Activated T-cell treated with anti-CD3 and anti-CD28 coated beads, Interleukin-2, amount 50 U/mL, for 4 hours (primary cell): Measurements from ENCODE around the gene IFRD2. TPM values are rescaled to one million over a fixed set of nuclear protein-coding genes. Genes with fewer than 3 reads are reported as not detected.
"Not testable (repeated sequence)": the region's sequence is repeated elsewhere in the genome, so short reads cannot be mapped to it uniquely, and the experiment has no call there.

Experiments
- ATAC-seq, 2 donors: fragments of 200-7000 bp; cut with Tn5 transposase; one replicate each; pipeline ENCODE4 v1.10.0; 2021
- DNase-seq: peaks from one replicate; pipeline ENCODE4 v3.0.0-alpha.2; 2020
- H3K27me3 Mint-ChIP-seq: one replicate; pipeline ENCODE4 v1.8.0; 2021; ENCODE audit warnings: low read depth, mixed read lengths
- H3K36me3 Mint-ChIP-seq: one replicate; pipeline ENCODE4 v1.8.0; 2022; ENCODE audit warnings: mixed read lengths; ENCODE audit not compliant: insufficient read depth
- H3K4me1 Mint-ChIP-seq: one replicate; pipeline ENCODE4 v1.8.0; 2021; ENCODE audit warnings: low read depth, mixed read lengths
- H3K4me3 Mint-ChIP-seq: one replicate; pipeline ENCODE4 v1.8.0; 2021; ENCODE audit warnings: mild to moderate bottlenecking, moderate library complexity, mixed read lengths
- H3K9me3 Mint-ChIP-seq: one replicate; pipeline ENCODE4 v1.8.0; 2021; ENCODE audit warnings: mixed read lengths
- total RNA-seq, 3 donors: library from RNA; stranded (reverse); gene quantifications; one replicate each; pipeline ENCODE4 v1.2.1, GENCODE V29; 2021

Gene IFRD2
- total RNA-seq, 3 donors from 2014 or later, result 339 to 366 (median 341) TPM

DNA sequence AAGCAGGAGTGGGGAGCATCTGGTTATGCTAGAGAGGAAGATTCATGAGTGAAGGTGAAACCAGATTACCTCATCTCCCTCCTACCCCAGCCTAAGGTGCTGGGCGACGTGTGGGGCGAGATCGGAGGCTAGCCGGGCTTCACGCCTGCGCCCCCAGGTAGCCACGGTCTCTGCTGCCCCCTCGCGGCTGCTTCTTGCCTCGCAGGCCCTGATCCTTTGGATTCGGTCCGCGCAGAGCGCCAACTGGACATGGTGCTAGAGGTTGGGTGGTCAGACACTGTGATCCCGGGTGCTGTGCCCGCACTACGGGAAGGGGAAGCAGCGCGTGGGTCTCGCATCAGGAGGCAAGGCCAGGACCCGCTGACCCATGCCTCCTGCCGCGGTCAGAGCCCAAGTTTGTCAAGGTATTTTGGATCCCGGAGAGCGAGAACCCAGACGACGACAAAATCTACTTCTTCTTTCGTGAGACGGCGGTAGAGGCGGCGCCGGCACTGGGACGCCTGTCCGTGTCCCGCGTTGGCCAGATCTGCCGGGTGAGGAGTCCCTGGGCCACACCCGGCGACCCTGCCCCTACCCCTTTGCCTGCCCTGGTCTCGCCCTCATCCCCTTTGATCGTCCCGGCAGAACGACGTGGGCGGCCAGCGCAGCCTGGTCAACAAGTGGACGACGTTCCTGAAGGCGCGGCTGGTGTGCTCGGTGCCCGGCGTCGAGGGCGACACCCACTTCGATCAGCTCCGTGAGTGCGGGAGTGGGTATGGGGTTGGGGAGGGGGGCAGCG lies 19.1 kb downstream of the IFRD2 start:
- Mint-ChIP-seq H3K4me1 (peaks cover 31% of the 10 kb centered on the region), H3K9me3 (no peaks in the 10 kb centered on the region), H3K27me3 (peaks cover 41% of the 10 kb centered on the region), H3K4me3 (peak overlapping the region; percentile 53), H3K36me3 (no peaks in the 10 kb centered on the region)
- ATAC-seq (peak; percentile 79 to 87), DNase-seq (peak; percentile 88)

DNA sequence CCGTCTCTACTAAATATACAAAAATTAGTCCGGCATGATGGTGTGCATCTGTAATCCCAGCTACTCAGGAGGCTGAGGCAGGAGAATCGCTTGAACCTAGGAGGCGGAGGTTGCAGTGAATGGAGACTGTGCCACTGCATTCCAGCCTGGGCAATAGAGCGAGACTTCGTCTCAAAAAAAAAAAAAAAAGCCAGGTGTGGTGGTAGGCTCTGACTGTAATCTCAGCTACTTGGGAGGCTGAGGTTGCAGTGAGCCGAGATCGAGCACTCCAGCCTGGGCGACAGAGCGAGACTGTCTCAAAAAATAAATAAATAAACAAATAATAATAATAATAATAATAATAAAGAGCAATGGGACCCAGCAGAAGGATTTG lies 19.7 kb downstream of the IFRD2 start:
- H3K36me3 Mint-ChIP-seq, H3K4me3 Mint-ChIP-seq, DNase-seq, H3K9me3 Mint-ChIP-seq, ATAC-seq: not testable (repeated sequence)
- H3K4me1 Mint-ChIP-seq, result peaks cover 31% of the 10 kb centered on the region
- peaks cover 39% of the 10 kb centered on the region for H3K27me3 Mint-ChIP-seq

DNA sequence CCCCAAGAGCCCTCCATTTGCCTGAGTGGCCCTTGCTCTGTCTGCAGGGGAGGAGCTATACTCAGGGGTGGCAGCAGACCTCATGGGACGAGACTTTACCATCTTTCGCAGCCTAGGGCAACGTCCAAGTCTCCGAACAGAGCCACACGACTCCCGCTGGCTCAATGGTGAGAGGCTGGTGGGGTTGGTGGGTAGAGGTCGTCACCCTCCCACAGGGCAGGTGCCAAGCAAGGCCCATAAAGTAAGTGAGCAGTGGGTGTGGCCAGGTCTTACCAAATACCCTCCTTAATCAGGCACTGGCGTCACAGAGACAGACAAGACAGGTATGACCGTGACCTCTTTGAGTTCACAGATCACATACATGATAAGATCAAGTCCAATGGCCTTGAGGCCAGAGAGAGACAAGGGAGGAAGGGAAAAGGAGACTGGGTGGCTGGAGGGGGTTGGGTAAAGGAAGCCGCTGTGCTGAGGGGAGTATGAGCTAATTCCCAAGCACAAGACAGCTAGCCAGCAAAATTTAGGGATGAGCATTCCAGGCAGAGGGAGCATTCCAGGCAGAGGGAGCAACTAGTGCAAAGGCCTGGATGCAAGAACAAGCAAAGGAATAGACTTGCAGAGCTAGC lies 20.8 kb downstream of the IFRD2 start:
- DNase-seq, result no peak
- Mint-ChIP-seq H3K4me3 (no peak overlapping the region), H3K4me1 (peaks cover 31% of the 10 kb centered on the region), H3K27me3 (peaks cover 35% of the 10 kb centered on the region), H3K36me3 (no peaks in the 10 kb centered on the region), H3K9me3 (no peaks in the 10 kb centered on the region)
- ATAC-seq, result no peak

DNA sequence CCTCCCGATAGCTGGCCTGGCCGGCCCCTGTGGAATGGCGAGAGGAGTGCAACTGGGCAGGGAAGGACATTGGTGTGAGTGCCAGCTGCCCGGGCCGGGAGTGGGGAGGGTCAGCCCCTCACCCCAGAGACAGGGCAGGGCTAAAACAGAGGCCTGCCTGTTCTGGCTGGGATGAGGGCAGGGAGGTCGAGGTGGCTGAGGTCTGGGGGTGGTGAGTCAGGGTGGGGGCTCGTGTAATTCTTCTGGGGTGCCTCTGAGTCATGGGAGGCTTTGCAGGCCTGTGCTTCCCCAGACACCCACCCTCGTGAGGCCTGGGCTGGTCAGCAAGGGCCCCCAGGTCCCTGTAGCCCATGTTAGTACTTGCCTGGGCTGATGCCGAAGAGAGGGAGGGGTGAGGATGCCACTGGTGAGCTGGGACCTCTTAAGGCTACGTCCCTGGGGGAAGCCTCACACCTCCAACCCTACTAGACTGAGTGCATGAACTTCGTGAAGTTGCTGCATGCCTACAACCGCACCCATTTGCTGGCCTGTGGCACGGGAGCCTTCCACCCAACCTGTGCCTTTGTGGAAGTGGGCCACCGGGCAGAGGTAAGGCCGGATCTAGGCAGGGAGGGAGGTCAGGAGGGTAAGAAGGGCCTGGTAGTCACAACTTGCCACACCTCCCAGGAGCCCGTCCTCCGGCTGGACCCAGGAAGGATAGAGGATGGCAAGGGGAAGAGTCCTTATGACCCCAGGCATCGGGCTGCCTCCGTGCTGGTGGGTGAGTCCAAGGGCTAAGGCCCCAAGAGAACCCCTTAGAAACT lies 21.6 kb downstream of the IFRD2 start:
- Mint-ChIP-seq H3K4me1 (peaks cover 26% of the 10 kb centered on the region), H3K4me3 (no peak overlapping the region), H3K36me3 (no peaks in the 10 kb centered on the region), H3K9me3 (no peaks in the 10 kb centered on the region), H3K27me3 (peaks cover 28% of the 10 kb centered on the region)
- no peak for DNase-seq
- no peak for ATAC-seq

DNA sequence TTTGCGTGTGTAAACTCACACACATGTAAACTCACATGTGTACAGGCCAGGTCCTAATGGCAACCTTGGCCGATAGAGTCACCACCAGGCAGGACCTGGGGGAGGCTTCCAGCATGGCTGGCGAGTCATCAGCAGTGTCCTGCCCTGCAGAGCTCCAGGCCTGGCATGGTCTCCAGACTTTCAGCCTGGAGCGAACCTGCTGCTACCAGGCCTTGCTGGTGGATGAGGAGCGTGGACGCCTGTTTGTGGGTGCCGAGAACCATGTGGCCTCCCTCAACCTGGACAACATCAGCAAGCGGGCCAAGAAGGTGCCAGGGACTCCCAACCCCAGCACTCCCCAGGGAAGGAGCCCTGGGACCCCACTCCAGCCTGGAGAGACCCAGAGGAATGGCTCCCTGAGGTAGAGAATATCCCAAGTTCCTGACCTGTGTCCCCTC lies 22.2 kb downstream of the IFRD2 start:
- Mint-ChIP-seq H3K36me3 (no peaks in the 10 kb centered on the region), H3K4me1 (peaks cover 21% of the 10 kb centered on the region), H3K9me3 (no peaks in the 10 kb centered on the region), H3K27me3 (peaks cover 23% of the 10 kb centered on the region), H3K4me3 (no peak overlapping the region)
- no peak for ATAC-seq
- no peak for DNase-seq

DNA sequence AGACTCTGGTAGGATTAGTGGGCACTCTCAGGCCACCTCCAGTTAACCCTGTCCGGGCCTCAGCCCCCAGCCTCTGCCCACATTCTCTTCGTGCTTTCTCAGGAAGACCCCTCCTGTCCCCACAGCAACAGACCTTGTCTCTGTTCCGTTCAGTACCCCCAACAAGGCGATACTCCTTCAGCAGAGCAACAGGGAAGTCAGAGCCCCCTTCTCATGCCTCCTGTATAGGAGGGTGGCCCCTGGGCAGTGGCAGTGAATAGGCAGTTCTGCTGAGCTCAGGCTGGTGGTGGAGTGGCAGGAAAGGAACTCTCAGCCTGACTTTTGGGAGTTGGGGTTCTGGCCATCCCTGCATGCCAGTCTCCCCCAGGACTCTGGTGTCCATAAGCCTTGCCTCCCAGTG lies 22.8 kb downstream of the IFRD2 start:
- H3K9me3 Mint-ChIP-seq, result no peaks in the 10 kb centered on the region
- peaks cover 18% of the 10 kb centered on the region for H3K4me1 Mint-ChIP-seq
- no peak overlapping the region for H3K4me3 Mint-ChIP-seq
- DNase-seq (no peak), ATAC-seq (no peak)
- no peaks in the 10 kb centered on the region for H3K36me3 Mint-ChIP-seq
- H3K27me3 Mint-ChIP-seq, result peaks cover 18% of the 10 kb centered on the region

DNA sequence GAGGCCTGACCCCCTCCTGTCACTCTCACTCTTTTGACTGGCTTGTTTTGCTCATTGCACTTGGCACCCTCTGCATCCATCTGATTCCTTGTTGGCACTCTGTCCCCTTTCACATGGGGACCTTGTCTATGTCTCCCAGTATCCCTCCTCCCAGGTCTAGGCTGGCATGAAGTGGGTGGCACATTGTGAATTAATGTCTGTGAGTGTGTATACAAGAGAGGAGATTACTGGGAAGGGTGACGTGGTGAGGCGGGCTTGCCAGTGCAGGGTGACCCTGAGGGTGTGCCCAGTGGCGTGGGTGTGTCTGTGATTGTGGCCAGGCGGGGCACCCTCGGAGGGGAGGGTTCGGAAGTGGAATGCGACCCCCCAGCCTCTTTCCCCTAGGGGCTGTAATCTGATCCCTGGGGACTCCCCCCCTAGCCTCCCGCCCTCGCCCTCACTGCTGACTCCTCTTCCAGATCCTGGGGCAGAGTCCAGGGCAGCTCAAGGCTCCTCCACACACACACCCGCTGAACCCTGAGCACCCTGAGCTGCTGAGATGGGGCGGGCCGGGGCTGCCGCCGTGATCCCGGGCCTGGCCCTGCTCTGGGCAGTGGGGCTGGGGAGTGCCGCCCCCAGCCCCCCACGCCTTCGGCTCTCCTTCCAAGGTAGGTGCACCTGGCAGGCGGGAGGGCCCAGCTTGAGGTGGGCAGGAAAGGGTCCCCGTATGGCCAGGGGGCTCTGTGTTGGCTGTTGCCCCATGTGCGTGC lies 23.4 kb downstream of the IFRD2 start, which contains the start of gene SEMA3B:
SEMA3B (plus strand) TSS at position 445 of the 749 bp plus-strand sequence; CDS start at position 539, 94 bp downstream.
- peaks cover 14% of the 10 kb centered on the region for H3K27me3 Mint-ChIP-seq
- H3K9me3 Mint-ChIP-seq, result no peaks in the 10 kb centered on the region
- no peak for DNase-seq
- no peaks in the 10 kb centered on the region for H3K36me3 Mint-ChIP-seq
- no peak within 1 kb of the TSS for H3K4me3 Mint-ChIP-seq
- H3K4me1 Mint-ChIP-seq, result peaks cover 12% of the 10 kb centered on the region
- ATAC-seq, result no peak

DNA sequence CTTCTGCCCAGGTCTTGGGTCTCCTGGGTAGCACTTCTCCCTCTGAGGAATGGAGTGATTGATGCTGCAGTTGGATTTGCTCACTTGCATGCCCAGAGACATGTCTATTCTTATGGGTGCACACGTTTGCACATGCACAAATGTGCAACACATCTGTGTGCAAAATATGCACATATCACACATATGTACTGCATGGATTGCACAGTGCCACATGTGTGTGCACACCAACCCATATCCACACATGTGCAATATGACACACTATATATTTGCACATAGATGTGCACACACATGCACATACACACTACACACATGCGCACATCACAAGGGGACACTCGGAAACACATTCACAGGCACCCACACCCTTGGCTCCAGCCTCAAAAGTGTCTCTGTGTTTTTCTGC lies 24.0 kb downstream of the IFRD2 start:
- DNase-seq (no peak), ATAC-seq (no peak)
- peaks cover 12% of the 10 kb centered on the region for H3K27me3 Mint-ChIP-seq
- peaks cover 10% of the 10 kb centered on the region for H3K4me1 Mint-ChIP-seq
- H3K9me3 Mint-ChIP-seq, result no peaks in the 10 kb centered on the region
- no peaks in the 10 kb centered on the region for H3K36me3 Mint-ChIP-seq
- no peak overlapping the region for H3K4me3 Mint-ChIP-seq

DNA sequence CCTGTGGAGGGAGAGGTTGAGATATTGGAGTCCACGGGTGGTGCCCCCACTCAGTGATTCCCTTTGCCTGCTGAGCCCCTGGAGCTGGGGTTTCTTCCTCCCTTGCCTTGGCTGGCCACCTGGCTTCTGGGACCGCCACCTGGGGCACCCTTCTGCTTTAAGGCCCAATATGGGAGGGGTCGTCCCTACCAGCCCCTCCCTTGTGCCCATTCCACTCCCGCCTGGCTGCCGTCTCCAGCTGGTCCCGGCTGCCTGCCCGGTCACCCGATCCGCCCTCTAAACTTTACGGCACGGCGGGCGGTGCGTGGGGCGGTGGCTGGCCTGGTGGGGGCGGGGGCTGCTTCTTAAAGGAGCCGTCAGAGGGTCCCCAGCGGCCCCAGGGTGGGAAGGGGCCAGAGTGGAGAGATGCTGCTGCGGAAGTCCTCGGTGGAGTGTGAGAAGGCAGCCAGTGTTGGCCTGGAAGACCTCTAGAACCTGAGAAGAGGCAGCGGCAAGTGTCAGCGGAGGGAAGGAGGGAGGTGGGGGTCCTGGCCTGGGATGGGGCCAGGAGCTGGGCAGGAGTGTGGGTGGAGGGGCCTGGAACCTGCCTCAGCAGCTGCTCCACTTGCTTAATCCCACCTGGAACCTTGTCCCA lies 24.8 kb downstream of the IFRD2 start:
- H3K4me1 Mint-ChIP-seq, result peaks cover 5% of the 10 kb centered on the region

DNA sequence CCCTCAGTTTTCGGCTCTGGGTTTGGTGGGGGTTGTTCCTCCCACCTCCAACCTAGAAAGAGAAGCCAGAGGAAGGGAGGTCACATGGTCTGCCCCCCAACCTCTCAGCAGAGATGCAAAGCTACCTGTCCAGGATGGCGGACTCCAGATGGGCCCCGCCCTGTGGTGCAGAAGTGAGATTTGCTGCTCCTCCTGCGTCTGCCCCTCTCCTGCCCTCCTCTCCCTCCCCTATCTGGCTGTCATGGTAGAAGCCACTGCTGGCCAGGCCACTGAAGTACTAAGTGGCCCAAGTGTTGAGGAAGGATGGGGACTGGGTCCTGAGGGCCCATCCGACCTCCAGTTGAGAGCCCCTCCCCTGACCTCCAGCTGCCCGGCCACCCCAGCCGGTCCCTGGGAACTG lies 25.4 kb downstream of the IFRD2 start:
- Mint-ChIP-seq H3K4me1 (peaks cover 5% of the 10 kb centered on the region), H3K4me3 (no peak overlapping the region), H3K36me3 (no peaks in the 10 kb centered on the region), H3K9me3 (no peaks in the 10 kb centered on the region), H3K27me3 (peaks cover 8% of the 10 kb centered on the region)
- no peak for ATAC-seq
- no peak for DNase-seq

More for the DNA sequence above, 24.8 kb downstream of the IFRD2 start:
- ATAC-seq (no peak), DNase-seq (no peak)
- Mint-ChIP-seq H3K4me3 (no peak overlapping the region), H3K9me3 (no peaks in the 10 kb centered on the region), H3K27me3 (peaks cover 8% of the 10 kb centered on the region), H3K36me3 (no peaks in the 10 kb centered on the region)

DNA sequence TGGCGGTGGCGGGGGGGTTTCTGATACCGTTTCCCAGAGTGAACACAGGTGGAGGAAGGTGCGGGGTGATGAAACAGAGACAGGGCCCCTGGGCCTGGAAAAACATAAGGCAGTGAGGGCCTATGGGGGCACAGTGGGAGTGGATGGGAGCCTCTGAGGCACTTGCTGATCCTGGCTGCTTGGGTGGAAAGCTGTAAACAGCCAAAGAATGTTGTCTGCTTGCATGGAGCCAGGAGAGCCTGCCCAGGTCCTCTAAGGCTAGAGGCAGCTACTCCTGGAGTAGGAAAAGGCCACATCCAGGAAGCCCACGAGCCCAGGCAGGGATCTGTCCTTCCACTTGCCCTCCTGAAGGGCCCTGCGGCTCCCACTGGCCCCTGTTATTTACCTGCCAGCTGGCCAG lies 26.2 kb downstream of the IFRD2 start:
- Mint-ChIP-seq H3K4me3 (no peak overlapping the region), H3K36me3 (no peaks in the 10 kb centered on the region), H3K4me1 (no peaks in the 10 kb centered on the region), H3K9me3 (no peaks in the 10 kb centered on the region), H3K27me3 (peaks cover 4% of the 10 kb centered on the region)
- no peak for ATAC-seq
- no peak for DNase-seq

DNA sequence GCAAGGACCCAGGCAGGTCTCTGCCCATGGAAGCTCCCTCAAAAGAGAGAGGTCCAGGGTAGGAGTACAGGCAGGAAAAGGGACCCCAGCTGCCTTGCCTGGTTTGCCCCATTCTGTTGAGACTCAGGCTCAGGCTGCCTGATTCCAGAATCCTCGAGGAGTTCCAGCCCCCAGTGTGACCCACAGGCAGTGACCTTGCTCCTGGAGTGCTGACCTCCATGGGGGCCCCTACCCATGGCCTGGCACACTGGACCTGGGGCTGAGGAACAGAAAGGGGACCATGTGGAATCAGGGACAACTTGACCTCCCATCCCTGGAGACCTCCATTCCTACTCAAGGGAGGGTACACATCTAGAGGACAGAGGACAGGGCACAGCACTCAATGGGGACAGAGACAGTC lies 26.7 kb downstream of the IFRD2 start:
- Mint-ChIP-seq H3K9me3 (no peaks in the 10 kb centered on the region), H3K27me3 (peaks cover 4% of the 10 kb centered on the region), H3K36me3 (no peaks in the 10 kb centered on the region), H3K4me3 (no peak overlapping the region), H3K4me1 (no peaks in the 10 kb centered on the region)
- ATAC-seq (no peak), DNase-seq (no peak)

DNA sequence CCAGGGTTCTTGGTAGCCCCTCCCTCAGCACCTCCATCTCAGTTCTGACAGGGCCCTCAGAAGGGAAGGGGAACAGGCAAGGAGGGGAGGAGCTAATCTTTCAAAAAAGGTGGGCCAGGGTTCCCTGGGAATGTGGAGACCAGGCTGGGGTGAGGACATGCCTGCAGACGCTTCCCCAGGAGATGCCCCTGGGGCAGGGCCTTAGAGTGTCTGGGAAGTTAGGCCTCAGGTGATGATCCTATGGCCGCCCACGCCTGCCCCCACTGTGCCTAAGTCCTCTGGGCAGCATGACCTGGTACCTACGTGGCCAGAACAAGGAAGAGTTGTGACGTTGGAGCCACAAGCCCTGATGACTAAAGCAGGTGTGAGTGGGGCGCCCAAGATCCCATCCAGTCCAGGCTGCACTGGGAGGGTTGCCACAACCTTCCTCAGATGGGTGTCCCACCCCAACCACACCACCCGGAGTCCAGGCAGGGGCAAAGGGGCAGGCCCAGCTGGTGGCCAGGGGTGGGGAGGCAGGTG lies 27.2 kb downstream of the IFRD2 start:
- H3K4me1 Mint-ChIP-seq, result no peaks in the 10 kb centered on the region
- H3K4me3 Mint-ChIP-seq, result no peak overlapping the region
- DNase-seq (no peak), ATAC-seq (no peak)
- H3K36me3 Mint-ChIP-seq, result no peaks in the 10 kb centered on the region
- peaks cover 4% of the 10 kb centered on the region for H3K27me3 Mint-ChIP-seq
- no peaks in the 10 kb centered on the region for H3K9me3 Mint-ChIP-seq
